Activated CD8-positive, alpha-beta T cell treated with anti-CD3 and anti-CD28 coated beads for 36 hours (primary cell): Measurements from ENCODE around the gene TCAF2. TPM values are rescaled to one million over a fixed set of nuclear protein-coding genes. Genes with fewer than 3 reads are reported as not detected.
"Not testable (repeated sequence)": the region's sequence is repeated elsewhere in the genome, so short reads cannot be mapped to it uniquely, and the experiment has no call there.

ENCODE experiments used
- ATAC-seq: fragments of 200-7000 bp; cut with Tn5 transposase; one replicate; pipeline ENCODE4 v1.10.0; 2021; ENCODE audit warnings: mild to moderate bottlenecking, moderate library complexity
- CTCF ChIA-PET: fragments of 350-600 bp; sonication (Branson Sonifier 250); formaldehyde crosslinking; loops from one replicate; lab custom pipeline; 2021; ENCODE audit warnings: antibody characterized with exemption; lab: Charles Lee
- POLR2A ChIA-PET: fragments of 350-600 bp; sonication (Branson Sonifier 250); formaldehyde crosslinking; loops from one replicate; lab custom pipeline; 2021; ENCODE audit warnings: antibody characterized with exemption; lab: Charles Lee
- DNase-seq: peaks from one replicate; pipeline ENCODE4 v3.0.0-alpha.2; 2020
- H3K27ac Mint-ChIP-seq: one replicate; pipeline ENCODE4 v1.8.0; 2021; ENCODE audit warnings: mild to moderate bottlenecking, mixed read lengths
- H3K27me3 Mint-ChIP-seq: one replicate; pipeline ENCODE4 v1.8.0; 2021; ENCODE audit warnings: mixed read lengths
- H3K36me3 Mint-ChIP-seq: one replicate; pipeline ENCODE4 v1.8.0; 2021; ENCODE audit warnings: low read depth, mixed read lengths
- H3K4me1 Mint-ChIP-seq: one replicate; pipeline ENCODE4 v1.8.0; 2021; ENCODE audit warnings: low read depth, mixed read lengths
- H3K4me3 Mint-ChIP-seq: one replicate; pipeline ENCODE4 v1.8.0; 2021; ENCODE audit warnings: mild to moderate bottlenecking, moderate library complexity, mixed read lengths
- H3K9me3 Mint-ChIP-seq: one replicate; pipeline ENCODE4 v1.8.0; 2021; ENCODE audit warnings: mixed read lengths
- intact Hi-C: fragments of 100-400 bp; cut with micrococcal nuclease; formaldehyde crosslinking; loops from one replicate; pipeline ENCODE4 v1.10.0; 2022
- total RNA-seq, 2 experiments: library from RNA; stranded (reverse); gene quantifications; one replicate each; pipeline ENCODE4 v1.2.3, GENCODE V29; 2021

TCAF2 gene
- 10 to 100 TPM; 36.4 to 37.2 TPM for total RNA-seq

DNA sequence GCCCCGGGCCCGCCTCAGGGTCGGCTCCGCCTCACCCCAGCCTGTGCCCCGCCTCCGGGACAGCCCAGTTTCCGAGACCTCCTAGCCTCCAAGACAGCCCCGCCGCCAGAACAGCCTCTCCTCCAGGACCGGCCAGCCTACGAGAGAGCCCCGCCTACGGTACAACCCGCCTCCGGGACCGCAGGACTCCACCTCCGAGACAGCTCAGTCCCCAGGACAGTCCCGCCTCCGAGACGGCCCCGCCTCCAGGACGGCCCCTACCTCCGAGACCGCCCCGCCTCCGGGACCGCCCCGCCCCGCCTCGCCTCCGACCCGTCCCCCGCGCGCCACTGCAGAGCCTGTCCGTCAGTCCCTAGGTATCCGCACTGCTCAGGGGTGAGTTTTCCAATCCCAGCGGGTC lies at the start of gene TCAF2:
Gene TCAF2, plus strand, starts transcription at position 329 of the 400 bp plus-strand sequence.
- H3K4me1 Mint-ChIP-seq, POLR2A ChIA-PET, H3K27ac Mint-ChIP-seq, CTCF ChIA-PET, H3K36me3 Mint-ChIP-seq, H3K27me3 Mint-ChIP-seq, H3K9me3 Mint-ChIP-seq, intact Hi-C loops: not testable (repeated sequence)
- DNase-seq (peak; percentile 75), ATAC-seq (peak; percentile 86)
- H3K4me3 Mint-ChIP-seq: peak within 1 kb of the TSS; percentile 37

DNA sequence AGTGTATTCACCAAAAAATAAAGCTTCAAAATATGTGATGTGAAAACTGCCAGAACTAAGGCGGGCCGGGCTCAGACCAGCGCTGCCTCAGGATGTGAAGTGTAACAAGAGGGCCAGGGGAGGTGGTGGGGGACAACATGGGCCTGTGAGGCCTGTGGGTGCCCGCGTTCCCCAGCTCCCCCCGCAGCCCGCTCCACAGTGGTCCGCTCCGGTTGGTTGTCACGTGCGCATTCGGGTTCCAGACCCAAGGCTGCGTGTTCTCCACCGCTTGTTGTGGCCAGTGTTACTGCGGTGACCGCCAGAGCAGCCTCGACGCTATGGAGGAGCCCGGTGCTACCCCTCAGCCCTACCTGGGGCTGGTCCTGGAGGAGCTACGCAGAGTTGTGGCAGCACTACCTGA lies 49.3 kb upstream of the TCAF2 start, which contains the start of gene CTAGE15:
Gene CTAGE15, plus strand, starts transcription at position 301 of the 400 bp plus-strand sequence. Its CDS starts 17 bp downstream, at position 318.
- H3K4me3 Mint-ChIP-seq, H3K4me1 Mint-ChIP-seq, ATAC-seq, H3K27ac Mint-ChIP-seq, DNase-seq, intact Hi-C loops, H3K36me3 Mint-ChIP-seq, CTCF ChIA-PET, H3K27me3 Mint-ChIP-seq, POLR2A ChIA-PET, H3K9me3 Mint-ChIP-seq: not testable (repeated sequence)

DNA sequence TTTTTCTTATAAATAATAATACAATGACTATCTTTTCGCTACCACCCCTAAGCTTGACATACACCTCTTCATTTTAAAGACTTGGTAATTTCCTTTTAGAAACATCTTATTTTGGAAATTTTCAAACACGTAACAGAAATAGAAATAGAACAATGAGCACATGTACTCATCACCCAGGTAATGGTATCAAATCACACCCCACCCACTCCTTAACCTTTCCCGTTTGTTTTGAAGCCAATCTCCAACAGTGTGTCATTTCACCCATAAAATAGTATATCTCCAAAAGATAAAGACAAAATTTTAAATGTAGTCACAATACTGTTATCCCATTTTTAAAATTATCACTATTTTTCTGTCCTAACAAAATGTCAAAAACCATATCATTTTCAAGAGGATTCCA lies 32.6 kb upstream of the TCAF2 start:
- H3K27me3 Mint-ChIP-seq, CTCF ChIA-PET, DNase-seq, H3K4me1 Mint-ChIP-seq, H3K27ac Mint-ChIP-seq, H3K36me3 Mint-ChIP-seq, H3K4me3 Mint-ChIP-seq, intact Hi-C loops, POLR2A ChIA-PET, H3K9me3 Mint-ChIP-seq: not testable (repeated sequence)
- ATAC-seq: peak; percentile 58

DNA sequence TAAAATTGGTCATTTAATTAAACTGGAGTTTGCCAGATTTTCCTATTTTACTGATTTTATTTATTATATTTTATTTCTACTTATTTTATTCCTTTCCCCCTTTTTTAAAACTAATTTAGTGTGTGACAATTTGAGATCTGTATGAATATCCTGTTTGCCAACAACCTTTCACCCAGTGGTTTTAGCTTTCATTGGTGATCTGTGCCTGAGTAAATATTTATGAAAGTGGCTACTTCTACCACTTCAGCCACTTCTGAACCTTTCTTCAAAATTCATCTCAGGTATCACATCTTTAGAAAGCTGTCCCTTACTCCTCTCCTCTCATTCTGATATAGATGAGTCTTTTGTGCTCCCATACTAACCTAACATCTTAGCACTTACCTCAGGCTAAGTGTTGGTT lies 30.9 kb upstream of the TCAF2 start:
- H3K36me3 Mint-ChIP-seq, POLR2A ChIA-PET, H3K27me3 Mint-ChIP-seq, H3K4me3 Mint-ChIP-seq, H3K4me1 Mint-ChIP-seq, H3K27ac Mint-ChIP-seq, H3K9me3 Mint-ChIP-seq, ATAC-seq, intact Hi-C loops, DNase-seq, CTCF ChIA-PET: not testable (repeated sequence)

DNA sequence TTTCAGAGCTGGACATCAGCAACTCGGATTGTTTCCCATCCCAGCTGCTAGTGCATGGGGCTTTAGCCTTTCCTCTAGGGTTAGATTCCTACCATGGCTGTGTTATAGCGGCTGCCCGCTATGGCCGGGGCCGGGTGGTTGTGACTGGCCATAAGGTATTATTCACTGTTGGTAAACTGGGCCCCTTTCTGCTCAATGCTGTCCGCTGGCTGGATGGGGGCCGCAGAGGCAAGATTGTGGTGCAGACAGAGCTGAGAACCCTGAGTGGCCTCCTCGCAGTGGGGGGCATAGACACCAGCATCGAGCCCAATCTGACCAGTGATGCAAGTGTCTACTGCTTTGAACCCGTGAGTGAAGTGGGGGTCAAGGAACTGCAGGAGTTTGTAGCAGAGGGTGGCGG lies 22.7 kb upstream of the TCAF2 start:
- H3K4me1 Mint-ChIP-seq, H3K27ac Mint-ChIP-seq, DNase-seq, H3K27me3 Mint-ChIP-seq, H3K36me3 Mint-ChIP-seq, H3K9me3 Mint-ChIP-seq, CTCF ChIA-PET, H3K4me3 Mint-ChIP-seq, POLR2A ChIA-PET, intact Hi-C loops, ATAC-seq: not testable (repeated sequence)

GRCh38 chr7:143603549-143603948 lies 17.2 kb upstream of the TCAF2 start:
- ATAC-seq, H3K9me3 Mint-ChIP-seq, intact Hi-C loops, H3K4me1 Mint-ChIP-seq, DNase-seq, CTCF ChIA-PET, H3K27ac Mint-ChIP-seq, H3K4me3 Mint-ChIP-seq, H3K36me3 Mint-ChIP-seq, POLR2A ChIA-PET, H3K27me3 Mint-ChIP-seq: not testable (repeated sequence)

DNA sequence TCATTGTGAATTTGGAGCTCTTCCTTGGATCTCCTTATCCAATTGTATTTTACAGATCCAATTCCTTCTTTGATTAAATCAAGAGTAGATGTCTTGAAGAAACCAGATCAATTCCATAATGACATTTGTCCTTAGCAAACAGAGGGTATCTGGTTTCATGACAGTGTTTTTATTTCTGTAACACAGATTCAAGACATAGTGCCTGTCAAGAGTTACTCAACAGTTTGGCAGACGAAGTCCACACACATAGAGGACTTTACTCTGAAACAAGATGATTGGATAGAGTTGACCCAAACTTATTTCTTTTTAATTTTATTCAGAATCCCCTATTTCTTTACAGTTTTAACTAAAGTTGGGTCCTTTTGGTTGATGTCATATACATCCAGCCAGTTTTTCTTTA lies 14.7 kb upstream of the TCAF2 start:
- POLR2A ChIA-PET, CTCF ChIA-PET, H3K9me3 Mint-ChIP-seq, H3K4me1 Mint-ChIP-seq, H3K4me3 Mint-ChIP-seq, H3K27me3 Mint-ChIP-seq, H3K27ac Mint-ChIP-seq, DNase-seq, H3K36me3 Mint-ChIP-seq, intact Hi-C loops, ATAC-seq: not testable (repeated sequence)

GRCh38 chr7:143615545-143615944 lies 5.2 kb upstream of the TCAF2 start:
- CTCF ChIA-PET, H3K9me3 Mint-ChIP-seq, H3K4me3 Mint-ChIP-seq, H3K27me3 Mint-ChIP-seq, H3K4me1 Mint-ChIP-seq, intact Hi-C loops, DNase-seq, H3K36me3 Mint-ChIP-seq, ATAC-seq, POLR2A ChIA-PET, H3K27ac Mint-ChIP-seq: not testable (repeated sequence)

- POLR2A ChIA-PET, intact Hi-C loops, H3K27ac Mint-ChIP-seq, H3K4me3 Mint-ChIP-seq, H3K9me3 Mint-ChIP-seq, H3K36me3 Mint-ChIP-seq, DNase-seq, ATAC-seq, CTCF ChIA-PET, H3K27me3 Mint-ChIP-seq, H3K4me1 Mint-ChIP-seq: not testable (repeated sequence)
Measured at GRCh38 chr7:143617204-143617603, 3.6 kb upstream of the TCAF2 start.

DNA sequence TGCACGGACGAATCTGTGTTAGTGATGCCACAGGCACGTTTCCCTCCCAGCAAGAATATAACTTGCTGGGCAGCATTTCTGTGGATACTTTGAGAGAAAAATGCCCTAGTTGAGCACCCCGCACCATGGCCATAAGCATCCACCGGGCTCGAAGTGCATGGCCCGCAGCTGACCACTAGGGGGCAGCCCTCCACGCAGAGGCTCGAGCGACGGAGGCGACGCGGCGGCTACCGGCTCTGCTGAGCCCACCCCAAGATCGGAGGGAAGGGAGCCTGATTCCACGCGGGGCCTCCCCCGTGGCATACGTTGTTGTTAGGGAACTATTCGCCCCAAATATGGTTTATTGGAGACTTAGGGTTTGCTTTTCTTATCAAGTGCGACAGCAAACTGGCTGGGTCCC lies 716 bp upstream of the TCAF2 start:
- H3K4me1 Mint-ChIP-seq, POLR2A ChIA-PET, CTCF ChIA-PET, intact Hi-C loops, H3K4me3 Mint-ChIP-seq, H3K9me3 Mint-ChIP-seq, DNase-seq, H3K27ac Mint-ChIP-seq, H3K27me3 Mint-ChIP-seq, H3K36me3 Mint-ChIP-seq: not testable (repeated sequence)
- peak; percentile 27 for ATAC-seq

DNA sequence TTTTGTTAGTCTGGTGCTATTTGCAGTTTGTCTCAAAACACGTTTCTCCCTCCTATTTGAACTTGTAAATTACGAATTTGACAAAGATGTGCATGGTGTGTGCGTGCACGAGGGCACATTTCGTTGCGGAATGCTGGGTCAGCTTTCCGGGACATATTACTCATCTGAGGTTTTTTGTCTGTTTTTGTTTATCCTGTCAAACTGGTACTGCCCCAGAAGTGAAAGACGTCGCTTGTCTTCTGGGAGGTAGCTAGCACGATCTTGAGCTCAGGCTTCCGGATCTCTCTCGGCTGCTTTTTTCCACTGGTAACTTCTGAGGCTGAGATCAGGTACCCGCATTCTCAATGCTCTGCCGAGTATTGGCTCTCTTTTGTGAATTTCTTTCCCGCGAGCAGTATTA lies 401 bp downstream of the TCAF2 start:
- ATAC-seq: peak; percentile 50
- DNase-seq, H3K27me3 Mint-ChIP-seq, H3K27ac Mint-ChIP-seq, H3K36me3 Mint-ChIP-seq, POLR2A ChIA-PET, H3K9me3 Mint-ChIP-seq, CTCF ChIA-PET, intact Hi-C loops, H3K4me3 Mint-ChIP-seq, H3K4me1 Mint-ChIP-seq: not testable (repeated sequence)

DNA sequence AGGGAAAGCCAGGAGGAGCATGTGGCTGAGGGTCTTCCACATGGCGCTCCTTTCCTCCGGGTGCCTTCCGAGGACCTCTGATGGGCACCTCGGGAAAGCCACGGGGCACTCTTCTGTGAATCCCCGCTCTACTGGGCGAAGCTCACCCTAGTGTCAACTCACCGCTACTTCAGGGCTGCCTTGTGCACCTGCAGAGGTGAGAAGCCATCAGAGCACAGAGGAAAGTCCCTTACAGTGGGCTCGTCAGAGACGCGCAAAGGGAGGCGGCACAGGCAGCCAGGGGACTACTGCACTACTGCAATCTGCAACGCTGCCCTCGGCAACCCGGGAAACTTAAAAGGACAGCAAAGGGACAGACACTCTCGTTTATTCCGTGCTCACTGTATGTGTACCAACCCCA lies 1.4 kb downstream of the TCAF2 start:
- intact Hi-C loops, POLR2A ChIA-PET, H3K36me3 Mint-ChIP-seq, H3K27me3 Mint-ChIP-seq, CTCF ChIA-PET, DNase-seq, H3K27ac Mint-ChIP-seq, H3K4me3 Mint-ChIP-seq, H3K9me3 Mint-ChIP-seq, H3K4me1 Mint-ChIP-seq: not testable (repeated sequence)
- peak; percentile 40 for ATAC-seq

DNA sequence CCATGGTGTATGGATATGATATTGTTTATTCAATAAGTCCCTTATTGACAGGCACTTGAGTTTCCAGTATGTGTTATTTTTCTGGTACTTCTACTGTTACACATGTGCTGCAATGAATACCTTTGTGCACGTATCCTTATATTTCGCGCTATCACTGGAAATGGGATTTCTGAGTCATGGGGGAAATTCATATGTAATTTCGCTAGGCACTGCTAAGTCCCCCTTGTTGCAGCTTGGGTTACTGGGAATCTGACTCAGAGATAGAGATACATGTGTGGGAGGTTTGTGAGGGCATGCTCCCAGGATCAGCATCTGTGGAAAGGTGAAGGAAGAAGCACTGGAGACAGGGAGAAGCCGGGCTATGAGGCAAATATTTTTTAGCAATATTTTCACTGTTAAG lies 9.9 kb downstream of the TCAF2 start:
- intact Hi-C loops, DNase-seq, POLR2A ChIA-PET, H3K27me3 Mint-ChIP-seq, ATAC-seq, H3K9me3 Mint-ChIP-seq, H3K4me3 Mint-ChIP-seq, H3K4me1 Mint-ChIP-seq, H3K36me3 Mint-ChIP-seq, CTCF ChIA-PET, H3K27ac Mint-ChIP-seq: not testable (repeated sequence)
